ENCODE data around the gene WWP2.

DNA sequence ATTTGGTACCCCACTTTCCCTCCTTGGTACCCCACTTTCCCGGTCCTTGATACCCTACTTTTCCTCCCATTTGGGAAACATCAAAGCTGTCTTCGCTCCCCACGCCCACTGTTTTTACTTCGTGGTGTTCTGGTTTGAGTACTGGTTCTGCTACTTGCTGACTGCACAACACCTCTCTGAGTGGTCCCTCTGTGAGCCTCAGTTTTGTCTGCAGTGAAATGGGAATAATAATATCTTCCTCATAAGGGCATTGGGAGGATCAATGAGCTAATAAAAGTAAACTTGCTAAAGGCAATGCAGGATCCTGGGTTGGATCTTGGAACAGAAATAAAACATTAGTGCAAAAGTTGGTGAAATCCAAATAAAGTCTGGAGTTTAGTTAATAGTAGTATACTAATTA lies 119.0 kb downstream of the WWP2 start:
- TF ChIP-seq CTCF (IDR thresholded peaks at IDR 0.05; ENCODE audit: poor library complexity) (no peak), EZH2 (IDR thresholded peaks at IDR 0.05; ENCODE audit: borderline replicate concordance) (no peak)
